GM15510 (cell line): ENCODE measurements around the gene UCN2.

ENCODE experiments used
- POLR2A ChIP-seq: IDR thresholded peaks from 3 replicates; pipeline ENCODE4 v1.6.1; 2011; ENCODE audit warnings: borderline replicate concordance; ENCODE audit not compliant: insufficient read length; ENCODE audit errors: extremely low read depth

UCN2 gene

DNA sequence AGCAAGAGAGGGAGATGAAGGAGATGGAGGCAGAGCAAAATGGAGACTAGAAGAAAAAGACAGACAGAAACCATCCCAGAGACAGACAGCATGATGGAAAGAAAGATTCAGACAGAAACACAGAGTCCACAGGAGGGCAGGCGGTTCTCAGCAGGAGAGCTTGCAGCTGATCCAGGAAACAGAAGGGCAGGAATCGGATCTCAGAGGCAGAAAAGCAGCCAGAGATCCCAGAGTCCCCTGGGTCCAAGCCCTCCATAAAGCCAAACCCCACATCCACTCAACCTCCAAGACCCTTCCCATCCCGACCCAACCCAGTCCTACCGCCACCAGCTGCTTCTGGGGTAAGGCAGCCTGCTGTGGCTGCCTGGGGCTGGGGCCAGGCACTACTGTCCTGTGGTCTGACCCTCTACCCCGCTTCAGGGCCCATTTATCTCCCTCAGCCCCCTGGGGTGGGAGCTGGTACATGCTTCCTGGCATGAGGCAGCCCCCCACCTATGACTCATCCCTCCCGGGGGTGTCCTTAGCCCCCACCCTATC, at the start of gene UCN2:
Gene UCN2 (minus strand): TSS at position 400 of the 537 bp plus-strand sequence. CDS start 657 bp downstream, outside the sequence.
- TF ChIP-seq POLR2A, result no peak

DNA sequence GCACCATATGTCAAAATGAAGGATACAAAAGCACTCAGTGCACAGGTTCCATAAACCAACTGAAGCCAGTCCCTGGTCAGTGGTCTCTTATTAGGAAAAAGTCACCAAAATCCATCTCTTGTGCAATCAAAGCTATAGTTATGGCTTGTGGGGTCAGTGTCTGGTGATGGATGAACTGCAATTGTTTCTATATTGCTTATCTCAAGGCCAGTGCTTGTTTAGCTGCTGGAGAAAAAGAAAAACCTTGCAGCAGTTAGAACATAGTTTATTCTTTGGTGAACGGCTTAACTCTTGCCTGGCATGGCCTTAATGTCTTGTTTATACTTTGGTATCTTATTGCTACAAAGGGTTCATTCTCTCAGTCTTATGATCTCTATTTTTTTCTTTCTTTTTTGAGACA, 48.7 kb upstream of the UCN2 start:
- no peak for TF ChIP-seq POLR2A

DNA sequence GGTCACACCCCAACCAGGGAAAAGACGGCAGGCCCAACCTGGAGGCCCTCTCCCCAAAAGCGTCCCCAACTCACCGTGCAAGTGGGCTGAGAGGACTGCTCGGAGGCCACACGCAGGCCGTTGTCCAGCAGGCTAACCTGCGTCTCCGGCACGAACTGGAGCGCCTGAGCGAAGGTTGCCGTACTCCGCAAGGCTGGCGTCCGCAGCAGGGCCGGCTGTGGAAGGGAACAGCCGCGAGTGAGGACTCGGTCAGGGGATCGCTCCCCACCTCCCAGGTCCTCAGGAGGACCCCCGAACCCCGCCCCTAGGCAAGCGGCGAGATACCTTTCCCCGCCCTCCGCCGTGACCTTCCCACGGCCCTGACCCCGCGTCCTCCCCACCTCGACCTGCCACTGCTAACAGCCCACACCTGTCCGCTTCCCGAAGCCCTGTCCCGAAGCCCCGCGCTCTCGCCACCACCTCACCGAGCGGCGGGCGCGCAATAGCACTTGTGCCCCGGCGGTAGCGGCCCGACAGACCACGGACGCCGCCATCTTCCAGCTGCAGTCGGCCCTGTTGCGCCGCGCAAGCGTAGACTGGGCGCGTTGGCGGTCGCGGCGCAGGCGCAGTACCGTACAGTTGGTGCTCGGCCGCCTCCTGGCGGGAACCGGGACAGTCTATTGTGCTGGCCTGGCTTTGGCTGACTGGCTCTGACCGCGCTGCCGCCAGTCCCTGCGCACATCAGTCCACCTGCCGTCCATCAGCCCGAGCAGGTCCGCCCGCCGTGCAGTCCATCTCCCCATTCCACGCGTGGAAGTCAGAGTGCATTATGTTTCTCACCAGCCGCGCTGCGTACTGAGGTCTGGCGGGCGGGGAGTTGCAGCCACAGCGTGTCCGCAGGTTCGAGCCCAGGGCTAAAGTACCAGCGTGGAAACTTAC, 45.8 kb upstream of the UCN2 start, which contains the start of gene UQCRC1:
Gene UQCRC1 (minus strand): TSS at position 559 of the 918 bp plus-strand sequence. CDS start 26 bp downstream, at position 533.
- TF ChIP-seq POLR2A, result peak; percentile 97

DNA sequence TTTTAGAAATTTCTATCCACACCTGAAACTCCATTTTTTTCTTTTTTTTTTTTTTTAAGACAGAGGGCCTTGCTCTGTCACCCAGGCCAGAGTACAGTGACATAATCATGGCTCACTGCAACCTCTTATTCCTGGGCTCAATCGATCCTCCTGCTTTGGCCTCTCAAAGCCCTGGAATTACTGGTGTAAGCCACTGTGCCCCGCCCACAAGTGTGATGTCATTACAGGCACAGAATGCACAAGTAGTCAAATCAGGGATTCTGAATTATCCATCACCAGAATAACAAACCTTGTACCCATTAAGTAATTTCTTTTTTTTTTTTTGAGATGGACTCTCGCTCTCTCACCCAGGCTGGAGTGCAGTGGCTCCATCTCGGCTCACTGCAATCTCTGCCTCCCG, 43.9 kb upstream of the UCN2 start:
- TF ChIP-seq POLR2A, result no peak

DNA sequence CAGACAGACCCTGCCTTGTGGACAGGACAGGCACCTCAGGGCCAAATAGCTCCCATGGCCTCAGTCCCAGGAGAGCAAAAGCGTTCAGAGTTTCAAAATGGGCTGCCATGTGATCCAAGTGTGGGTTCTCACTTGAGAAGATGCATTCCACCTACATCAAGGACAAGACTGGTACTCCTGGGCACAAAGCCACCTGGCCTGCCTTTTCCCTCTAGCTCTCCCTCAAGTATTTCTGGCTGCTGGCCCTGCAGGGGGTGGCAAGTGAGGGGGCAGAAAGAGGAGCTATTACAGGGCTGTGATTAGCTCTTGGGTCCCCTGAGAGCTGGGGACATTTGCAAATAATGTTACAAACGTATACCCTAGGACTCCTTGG, 38.0 kb upstream of the UCN2 start:
- no peak for TF ChIP-seq POLR2A

DNA sequence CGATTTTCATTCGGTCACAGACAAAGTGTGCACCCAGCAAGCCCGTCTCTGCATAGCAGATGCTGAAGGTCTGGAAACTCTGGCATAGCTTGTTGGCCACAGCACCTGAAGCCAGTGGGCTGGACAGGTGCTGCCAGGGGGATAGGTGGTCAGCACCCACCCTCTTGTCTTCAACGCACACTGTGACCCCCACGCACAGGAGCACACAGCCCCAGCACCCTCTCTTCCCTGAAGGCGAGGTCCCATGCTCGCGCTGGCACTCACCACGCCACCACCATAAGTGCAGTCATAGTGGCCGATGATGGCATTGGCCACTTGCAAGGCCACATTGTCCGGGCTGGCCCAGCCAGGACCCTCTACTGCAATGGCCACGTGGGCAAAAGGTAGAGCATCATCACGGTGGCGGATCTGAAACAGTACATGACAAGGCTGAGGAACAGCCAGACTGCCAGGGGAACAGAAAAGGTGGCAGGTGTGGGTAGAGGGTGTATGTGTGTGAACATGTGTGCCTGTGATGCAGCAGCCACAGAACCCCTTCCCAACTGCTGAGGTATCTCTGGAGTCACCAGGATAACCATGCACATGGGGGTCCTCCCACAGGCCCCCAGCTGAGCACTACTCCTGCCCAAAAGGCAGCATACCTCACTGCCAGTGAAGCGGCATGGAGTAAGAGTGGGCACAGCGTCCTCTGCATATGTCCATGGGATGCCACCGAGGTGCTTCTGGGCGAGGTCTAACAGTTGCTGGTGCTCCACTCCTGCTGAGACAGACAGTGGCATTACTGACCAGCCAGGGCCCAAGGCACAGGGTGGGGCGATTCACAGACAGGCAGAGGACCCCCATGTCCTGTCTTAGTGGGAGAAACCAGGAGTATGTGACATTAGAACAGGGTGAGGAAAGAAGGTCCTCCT, 37.4 kb upstream of the UCN2 start:
- TF ChIP-seq POLR2A, result no peak

DNA sequence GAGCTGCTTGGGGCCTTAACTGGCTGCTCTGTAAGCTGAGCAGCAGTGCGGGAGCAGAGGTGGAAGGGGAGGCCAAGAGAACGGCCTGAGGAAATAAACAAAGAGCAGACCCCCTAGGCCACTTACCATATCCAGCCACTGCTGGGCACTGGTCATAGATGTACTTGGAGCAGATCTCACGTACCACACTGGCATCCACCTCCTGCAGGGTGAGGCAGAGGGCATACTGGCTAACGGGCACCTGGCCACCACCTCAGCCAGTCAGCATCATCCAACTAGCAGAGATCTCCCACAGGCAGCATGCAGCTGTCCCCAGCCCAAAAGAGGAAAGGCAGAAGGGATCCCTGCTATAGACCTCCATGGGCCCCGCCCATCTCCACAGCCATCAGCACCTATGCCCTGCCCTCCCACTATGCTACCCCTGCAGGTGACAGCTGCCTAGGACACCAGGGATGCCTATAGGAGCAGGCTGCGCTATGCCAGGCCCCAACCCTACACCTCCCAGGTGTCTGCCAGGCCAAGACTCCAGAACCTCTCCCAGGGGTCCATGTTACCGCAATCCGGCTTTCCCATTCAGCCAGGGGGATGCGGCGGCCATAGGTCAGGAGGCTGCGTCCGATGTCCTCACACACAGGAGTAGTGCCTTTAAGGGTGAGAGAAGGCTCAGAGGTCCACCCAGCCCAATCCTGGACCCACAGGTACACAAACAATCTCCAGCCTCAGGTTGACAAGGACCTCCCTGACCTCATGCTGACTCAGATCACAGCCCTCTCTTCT, 36.1 kb upstream of the UCN2 start:
- no peak for TF ChIP-seq POLR2A

- no peak for TF ChIP-seq POLR2A
Observed at GRCh38 chr3:48599077-48599501, 35.5 kb upstream of the UCN2 start.

GRCh38 chr3:48598323-48599076, 34.9 kb upstream of the UCN2 start:
- TF ChIP-seq POLR2A, result no peak

DNA sequence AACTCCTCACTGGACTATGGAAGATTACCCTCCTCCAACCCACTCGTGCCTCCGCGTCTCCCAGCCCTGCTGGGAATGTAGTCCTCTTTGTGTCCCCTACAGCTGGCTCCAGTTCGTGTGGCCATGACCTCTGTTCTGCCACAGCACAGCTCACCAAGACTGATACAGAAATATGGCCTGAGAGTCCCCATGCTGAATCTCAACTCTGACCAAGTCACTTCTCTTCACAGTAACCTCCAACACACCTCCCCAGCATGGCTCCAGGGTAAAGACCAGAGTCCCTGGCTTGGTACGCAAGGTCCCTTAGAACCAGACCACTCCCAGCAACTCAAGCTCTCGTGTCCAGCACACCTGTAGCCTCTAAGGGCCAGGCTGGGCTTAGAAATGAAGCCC, 33.8 kb upstream of the UCN2 start:
- peak; percentile 11 for TF ChIP-seq POLR2A

GRCh38 chr3:48596676-48597407, 33.3 kb upstream of the UCN2 start:
- no peak for TF ChIP-seq POLR2A

DNA sequence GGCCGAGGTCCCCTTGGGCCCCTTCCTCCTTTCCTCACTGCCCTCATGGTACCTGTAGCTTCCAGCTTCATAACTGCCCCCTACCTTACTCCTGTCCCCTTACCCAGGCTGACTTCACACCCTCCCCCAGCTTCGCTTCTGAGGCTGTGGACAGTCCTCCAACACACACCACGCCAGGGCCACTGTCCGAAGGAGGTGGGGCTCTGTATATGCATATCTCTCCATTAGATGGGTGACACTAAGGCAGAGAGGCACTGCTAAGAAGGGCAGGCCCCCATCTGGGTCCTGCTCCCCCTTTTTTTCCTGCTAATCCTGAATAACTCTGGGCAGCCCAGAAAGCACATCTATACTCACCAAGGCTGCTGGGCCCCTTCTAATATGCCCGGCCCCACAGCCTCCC, 32.6 kb upstream of the UCN2 start:
- no peak for TF ChIP-seq POLR2A
